Esophagus (tissue), 2 donors: ENCODE data around the gene FXYD3. TPM values are rescaled to one million over a fixed set of nuclear protein-coding genes. Genes with fewer than 3 reads are reported as not detected.

Source experiments
- H3K27ac ChIP-seq, 2 donors: one replicate each; pipeline ENCODE4 v1.5.1; 2013; ENCODE audit warnings: low read depth in 2 of 2, mild to moderate bottlenecking in 2 of 2, inconsistent platforms in 1 of 2, low read length in 1 of 2, moderate library complexity in 1 of 2
- H3K27me3 ChIP-seq, 2 donors: one replicate each; pipeline ENCODE4 v1.6.1; 2013; ENCODE audit warnings: low read length in 2 of 2, control low read depth in 1 of 2, mild to moderate bottlenecking in 1 of 2; ENCODE audit not compliant: insufficient read depth in 2 of 2, control insufficient read depth in 1 of 2
- H3K36me3 ChIP-seq, 2 donors: one replicate each; pipeline ENCODE4 v1.6.1; 2013; ENCODE audit warnings: low read length in 1 of 2; ENCODE audit not compliant: control insufficient read depth in 2 of 2, insufficient read depth in 2 of 2
- H3K4me1 ChIP-seq, 2 donors: one replicate each; pipeline ENCODE4 v1.6.1; 2013; ENCODE audit warnings: low read length in 1 of 2; ENCODE audit not compliant: control insufficient read depth in 2 of 2, insufficient read depth in 2 of 2
- H3K4me3 ChIP-seq, 2 donors: one replicate each; pipeline ENCODE4 v1.5.1; 2013; ENCODE audit warnings: low read length in 2 of 2, mild to moderate bottlenecking in 2 of 2, low read depth in 1 of 2, moderate library complexity in 1 of 2
- H3K9me3 ChIP-seq, 2 donors: one replicate each; pipeline ENCODE4 v1.6.1; 2013; ENCODE audit warnings: mild to moderate bottlenecking in 2 of 2, low read depth in 1 of 2, low read length in 1 of 2, moderate library complexity in 1 of 2; ENCODE audit not compliant: control insufficient read depth in 2 of 2, insufficient read depth in 1 of 2
- whole genome bisulfite sequencing, 2 donors: extraction: QIAGEN DNeasy Blood & Tissue Kit; methylation state at CpG; one replicate each; pipeline ENCODE4 v1.1.7; 2013; 5-methylcytosine and 5-hydroxymethylcytosine counted together
- polyA plus RNA-seq, 2 donors: library from polyadenylated mRNA; stranded (reverse); fragments of 200-250 nt; gene quantifications; one replicate each; pipeline ENCODE4 v1.2.3, GENCODE V29; 2013
- donor health status: healthy with polysubstance abuse.
- donor health status: Bipolar disorder and iron deficiency.

FXYD3 gene
- polyA plus RNA-seq, 2 donors, result 630 to 697 TPM

- 84 to 85% methylated on average over 5 of the region's 5 CpGs for WGBS, 2 donors
- Histone ChIP-seq H3K9me3 (no peaks in the 10 kb centered on the region), H3K36me3 (no peaks in the 10 kb centered on the region), H3K27ac (no peak overlapping the region), H3K27me3 (no peaks in the 10 kb centered on the region), H3K4me3 (no peak overlapping the region), H3K4me1 (peaks cover 3 to 17% of the 10 kb centered on the region in 2 donors)
These were observed 22.2 kb upstream of the FXYD3 start for GRCh38 chr19:35093430-35093829.

- no peaks in the 10 kb centered on the region for H3K36me3 ChIP-seq
- WGBS, 2 donors, result 83 to 85% methylated on average over 11 of the region's 11 CpGs
- H3K4me1 ChIP-seq, result peaks cover 6 to 23% of the 10 kb centered on the region in 2 donors
- H3K27ac ChIP-seq, result no peak overlapping the region
- no peak overlapping the region for H3K4me3 ChIP-seq
- H3K27me3 ChIP-seq, result no peaks in the 10 kb centered on the region
- no peaks in the 10 kb centered on the region for H3K9me3 ChIP-seq
These were observed 21.5 kb upstream of the FXYD3 start for GRCh38 chr19:35093941-35094647.

- 83 to 86% methylated on average over 4 of the region's 4 CpGs for WGBS, 2 donors
- no peaks in the 10 kb centered on the region for H3K27me3 ChIP-seq
- H3K36me3 ChIP-seq, result no peaks in the 10 kb centered on the region
- H3K9me3 ChIP-seq, result no peaks in the 10 kb centered on the region
- H3K4me3 ChIP-seq, result no peak overlapping the region
- no peak overlapping the region for H3K27ac ChIP-seq
- peaks cover 6 to 23% of the 10 kb centered on the region in 2 donors for H3K4me1 ChIP-seq
These were observed 21.0 kb upstream of the FXYD3 start for GRCh38 chr19:35094656-35095055.

- H3K27ac ChIP-seq, result peak overlapping the region; percentile 69 to 70
- 45 to 62% methylated on average over 8 of the region's 8 CpGs for WGBS, 2 donors
- H3K27me3 ChIP-seq, result no peaks in the 10 kb centered on the region
- H3K4me3 ChIP-seq, result no peak overlapping the region
- H3K9me3 ChIP-seq, result no peaks in the 10 kb centered on the region
- no peaks in the 10 kb centered on the region for H3K36me3 ChIP-seq
- peaks cover 4 to 23% of the 10 kb centered on the region in 2 donors for H3K4me1 ChIP-seq
These were observed 19.8 kb upstream of the FXYD3 start for GRCh38 chr19:35095667-35096368.

GRCh38 chr19:35098413-35099049 lies 17.1 kb upstream of the FXYD3 start:
- Histone ChIP-seq H3K4me1 (peaks cover 3 to 20% of the 10 kb centered on the region in 2 donors), H3K4me3 (no peak overlapping the region), H3K36me3 (no peaks in the 10 kb centered on the region), H3K27me3 (no peaks in the 10 kb centered on the region), H3K27ac (peak overlapping the region; percentile 57 to 60), H3K9me3 (no peaks in the 10 kb centered on the region)
- WGBS, 2 donors, result 50 to 51% methylated on average over 23 to 29 of the region's 29 CpGs

- H3K36me3 ChIP-seq, result no peaks in the 10 kb centered on the region
- H3K4me1 ChIP-seq, result peaks cover 3 to 16% of the 10 kb centered on the region in 2 donors
- H3K4me3 ChIP-seq, result no peak overlapping the region
- H3K27ac ChIP-seq, result no peak overlapping the region
- no peaks in the 10 kb centered on the region for H3K27me3 ChIP-seq
- H3K9me3 ChIP-seq, result no peaks in the 10 kb centered on the region
- 82% methylated on average over 21 of the region's 21 CpGs for WGBS, 2 donors
These were observed 16.3 kb upstream of the FXYD3 start for GRCh38 chr19:35099155-35099896.

- Histone ChIP-seq H3K36me3 (no peaks in the 10 kb centered on the region), H3K27me3 (no peaks in the 10 kb centered on the region)
- WGBS, 2 donors, result 94 to 96% methylated on average over 13 of the region's 13 CpGs
These were observed 15.7 kb upstream of the FXYD3 start for GRCh38 chr19:35099897-35100275.

GRCh38 chr19:35100588-35101533 lies 14.8 kb upstream of the FXYD3 start:
- H3K4me1 ChIP-seq, result peaks cover 3 to 15% of the 10 kb centered on the region in 2 donors
- WGBS, 2 donors, result 80% methylated on average over 16 of the region's 16 CpGs
- H3K27ac ChIP-seq, result no peak overlapping the region
- peaks cover 0 to 2% of the 10 kb centered on the region in 2 donors for H3K9me3 ChIP-seq
- no peak overlapping the region for H3K4me3 ChIP-seq
- no peaks in the 10 kb centered on the region for H3K27me3 ChIP-seq
- no peaks in the 10 kb centered on the region for H3K36me3 ChIP-seq

More at GRCh38 chr19:35099897-35100275, 15.7 kb upstream of the FXYD3 start:
- Histone ChIP-seq H3K9me3 (no peaks in the 10 kb centered on the region), H3K4me3 (no peak overlapping the region), H3K27ac (no peak overlapping the region), H3K4me1 (peaks cover 3 to 16% of the 10 kb centered on the region in 2 donors)
